Femur (tissue), 1 donor: ENCODE results near the gene LRRIQ3.

Source experiments
- DNase-seq: peaks from one replicate; pipeline ENCODE4 v3.0.0-alpha.2; 2017

LRRIQ3 gene

GRCh38 chr1:74091371-74091770 is 106.6 kb downstream of the LRRIQ3 start:
- DNase-seq = no peak

GRCh38 chr1:74083128-74083527 is 114.8 kb downstream of the LRRIQ3 start:
- no peak for DNase-seq

GRCh38 chr1:74065081-74065480 is 132.9 kb downstream of the LRRIQ3 start:
- DNase-seq = no peak

DNA sequence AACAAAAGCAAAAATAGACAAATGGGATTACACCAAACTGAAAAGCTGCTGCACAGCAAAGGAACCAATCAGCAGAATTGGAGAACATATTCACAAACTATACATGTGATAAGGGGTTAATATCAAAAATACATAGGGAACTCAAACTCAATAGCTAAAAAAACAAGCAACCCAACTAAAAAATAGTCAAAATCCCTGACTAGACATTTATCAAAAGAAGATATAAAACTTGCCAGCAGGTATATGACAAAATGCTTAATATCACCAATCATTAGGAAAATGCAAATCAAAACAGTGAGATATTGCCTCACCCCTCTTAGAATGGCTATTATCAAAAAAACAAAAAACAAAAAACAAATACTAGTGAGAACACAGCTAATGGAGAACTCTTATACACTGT is 140.3 kb downstream of the LRRIQ3 start:
- DNase-seq = no peak

GRCh38 chr1:74053407-74053806 is 144.6 kb downstream of the LRRIQ3 start:
- DNase-seq = no peak

GRCh38 chr1:74050386-74050785 is 147.6 kb downstream of the LRRIQ3 start:
- DNase-seq = no peak

GRCh38 chr1:74038042-74038441 is 159.9 kb downstream of the LRRIQ3 start:
- no peak for DNase-seq

- DNase-seq = no peak
These were observed 185.4 kb downstream of the LRRIQ3 start for GRCh38 chr1:74012583-74012982.

GRCh38 chr1:74011736-74012135 is 186.2 kb downstream of the LRRIQ3 start:
- DNase-seq = no peak

DNA sequence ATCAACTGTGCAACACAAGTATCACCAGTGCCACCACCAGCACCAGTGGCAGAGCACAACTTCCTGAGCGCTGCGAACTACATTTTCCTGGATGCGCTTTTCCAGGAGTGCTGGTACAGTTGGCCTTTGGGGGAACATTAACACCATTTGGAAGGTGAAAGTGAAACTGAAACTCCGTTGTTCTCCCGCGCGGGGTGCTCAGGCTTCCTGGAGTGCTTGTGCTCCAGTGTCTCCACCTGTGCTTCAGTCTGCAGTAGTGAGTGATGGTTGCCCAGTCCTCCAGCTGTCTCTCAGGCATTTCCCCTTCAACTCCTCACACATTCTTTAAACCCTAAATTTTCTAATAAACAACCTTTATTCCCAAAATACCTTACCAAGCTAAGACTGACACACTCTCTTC is 187.8 kb downstream of the LRRIQ3 start:
- no peak for DNase-seq

GRCh38 chr1:74005533-74005932 is 192.4 kb downstream of the LRRIQ3 start:
- DNase-seq = no peak

- DNase-seq = no peak
These were observed 194.2 kb downstream of the LRRIQ3 start for GRCh38 chr1:74003806-74004205.

GRCh38 chr1:73998348-73998959 is 199.5 kb downstream of the LRRIQ3 start:
- no peak for DNase-seq

DNA sequence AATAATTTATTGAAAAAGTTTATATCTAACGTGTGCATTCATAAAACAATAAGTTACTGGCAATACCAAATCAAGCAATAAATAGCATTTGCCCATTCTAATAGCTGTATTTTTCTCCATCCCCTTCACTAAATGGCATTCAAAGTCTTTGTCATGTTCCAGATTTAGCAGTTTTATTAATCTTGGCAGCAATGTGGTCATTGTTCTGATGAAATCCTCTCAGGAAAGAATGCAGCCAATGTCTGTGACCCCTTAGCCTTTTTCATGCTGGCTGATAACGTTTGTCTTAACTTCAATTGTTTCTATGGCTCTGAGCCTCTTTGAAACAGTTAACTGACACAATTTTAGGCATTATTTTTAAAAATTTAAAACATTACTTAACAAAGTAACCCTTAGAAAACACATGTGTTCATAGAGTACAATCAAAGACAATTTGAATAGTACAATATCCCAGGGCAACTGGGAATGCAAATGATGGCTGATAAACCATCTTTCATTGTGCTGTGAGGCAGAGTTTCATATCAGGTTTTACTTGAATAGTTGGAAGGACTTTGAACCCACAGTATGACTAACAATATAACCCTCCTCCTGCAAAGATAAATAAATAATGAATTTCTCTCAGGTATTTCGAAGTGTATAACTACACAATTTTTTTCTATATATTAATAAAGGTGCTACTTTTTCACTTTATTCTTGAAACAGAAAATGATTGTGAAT is 217.5 kb downstream of the LRRIQ3 start:
- DNase-seq = no peak

DNA sequence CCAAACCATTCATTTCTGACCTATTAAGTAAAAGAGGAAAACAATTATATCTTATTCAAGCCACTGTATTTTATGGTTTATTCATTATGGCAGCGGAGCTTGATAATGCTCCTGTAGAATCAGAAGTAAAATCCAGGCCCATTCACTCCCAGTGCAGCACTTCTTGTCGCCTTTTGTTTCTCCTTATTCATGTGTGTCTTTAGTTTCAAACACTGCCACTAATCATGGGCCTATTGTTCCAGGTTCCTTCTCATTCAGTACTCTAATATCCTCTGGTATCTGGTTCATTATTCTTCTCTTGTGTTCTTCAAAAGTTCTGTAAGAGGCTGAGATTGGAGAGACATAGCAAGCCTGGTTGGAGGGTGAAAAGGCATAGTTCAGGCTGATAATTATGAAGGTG is 218.3 kb downstream of the LRRIQ3 start:
- DNase-seq = no peak

- no peak for DNase-seq
These were observed 219.0 kb downstream of the LRRIQ3 start for GRCh38 chr1:73978964-73979363.
